ENCODE measurements around the gene COX11. TPM values are rescaled to one million over a fixed set of nuclear protein-coding genes. Genes with fewer than 3 reads are reported as not detected.

Gene COX11
- total and polyA plus RNA-seq, 8 donors = 18.5 to 95.6 (median 31.5) TPM

- DNase-seq = no peak
- peaks cover 0 to 15% (median 1%) of the 10 kb centered on the region in 4 donors for H3K4me1 ChIP-seq
- H3K27ac ChIP-seq = no peak overlapping the region
- intact Hi-C loops (cut with DNase I; ENCODE audit: low total_unique reads) = no loop called here
- no peak overlapping the region for H3K4me3 ChIP-seq
- H3K27me3 ChIP-seq = no peaks in the 10 kb centered on the region
- TF ChIP-seq, protein P1, sequence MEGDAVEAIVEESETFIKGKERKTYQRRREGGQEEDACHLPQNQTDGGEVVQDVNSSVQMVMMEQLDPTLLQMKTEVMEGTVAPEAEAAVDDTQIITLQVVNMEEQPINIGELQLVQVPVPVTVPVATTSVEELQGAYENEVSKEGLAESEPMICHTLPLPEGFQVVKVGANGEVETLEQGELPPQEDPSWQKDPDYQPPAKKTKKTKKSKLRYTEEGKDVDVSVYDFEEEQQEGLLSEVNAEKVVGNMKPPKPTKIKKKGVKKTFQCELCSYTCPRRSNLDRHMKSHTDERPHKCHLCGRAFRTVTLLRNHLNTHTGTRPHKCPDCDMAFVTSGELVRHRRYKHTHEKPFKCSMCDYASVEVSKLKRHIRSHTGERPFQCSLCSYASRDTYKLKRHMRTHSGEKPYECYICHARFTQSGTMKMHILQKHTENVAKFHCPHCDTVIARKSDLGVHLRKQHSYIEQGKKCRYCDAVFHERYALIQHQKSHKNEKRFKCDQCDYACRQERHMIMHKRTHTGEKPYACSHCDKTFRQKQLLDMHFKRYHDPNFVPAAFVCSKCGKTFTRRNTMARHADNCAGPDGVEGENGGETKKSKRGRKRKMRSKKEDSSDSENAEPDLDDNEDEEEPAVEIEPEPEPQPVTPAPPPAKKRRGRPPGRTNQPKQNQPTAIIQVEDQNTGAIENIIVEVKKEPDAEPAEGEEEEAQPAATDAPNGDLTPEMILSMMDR (IDR thresholded peaks at IDR 0.05) = no peak
- TF ChIP-seq POLR2AphosphoS5 (IDR thresholded peaks at IDR 0.05) = no peak
- H3K9me3 ChIP-seq = peaks cover 0 to 12% (median 3%) of the 10 kb centered on the region in 4 donors
- H3K36me3 ChIP-seq = peaks cover 0 to 5% (median 0%) of the 10 kb centered on the region in 4 donors
Observed at GRCh38 chr17:54979657-54980056, 11.2 kb upstream of the COX11 start.

DNA sequence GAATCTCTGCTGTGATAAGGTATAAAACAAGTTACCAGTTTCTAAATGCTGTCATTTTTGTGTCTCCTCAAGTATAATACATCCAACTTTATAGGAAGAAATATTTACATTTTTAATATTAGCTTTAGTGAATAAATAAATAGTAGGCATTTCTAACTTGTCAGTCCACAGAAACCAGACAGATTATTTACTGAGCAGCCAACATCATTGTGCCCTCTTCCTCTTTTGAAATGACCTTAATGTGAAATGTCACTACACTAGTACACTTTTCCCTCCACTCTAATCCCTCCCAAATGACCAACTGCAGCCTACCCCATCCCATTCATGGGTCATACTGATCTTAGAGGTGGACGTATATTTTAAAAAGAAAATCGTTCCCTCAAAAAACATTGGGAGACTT, 9.3 kb upstream of the COX11 start:
- Histone ChIP-seq H3K4me3 (no peak overlapping the region), H3K9me3 (peaks cover 0 to 12% (median 3%) of the 10 kb centered on the region in 4 donors), H3K27me3 (no peaks in the 10 kb centered on the region), H3K4me1 (peaks cover 0 to 23% (median 13%) of the 10 kb centered on the region in 4 donors), H3K27ac (no peak overlapping the region), H3K36me3 (peaks cover 0 to 5% (median 0%) of the 10 kb centered on the region in 4 donors)
- TF ChIP-seq, protein P1 (IDR thresholded peaks at IDR 0.05) = no peak
- TF ChIP-seq POLR2AphosphoS5 (IDR thresholded peaks at IDR 0.05) = no peak
- TF ChIP-seq POLR2A (IDR thresholded peaks at IDR 0.05) = no peak
- TF ChIP-seq EP300 (IDR thresholded peaks at IDR 0.05) = no peak
- intact Hi-C loops (cut with DNase I; ENCODE audit: low total_unique reads) = no loop called here
- WGBS, 5 donors = 90 to 96% (median 94%) methylated on average over 2 of the region's 2 CpGs
- no peak for DNase-seq

- Histone ChIP-seq H3K4me1 (peaks cover 0 to 25% (median 18%) of the 10 kb centered on the region in 4 donors), H3K27me3 (no peaks in the 10 kb centered on the region), H3K36me3 (peaks cover 0 to 5% (median 0%) of the 10 kb centered on the region in 4 donors), H3K4me3 (no peak overlapping the region), H3K27ac (no peak overlapping the region), H3K9me3 (peaks cover 0 to 12% (median 3%) of the 10 kb centered on the region in 4 donors)
- intact Hi-C loops (cut with DNase I; ENCODE audit: low total_unique reads) = no loop called here
- WGBS, 5 donors = 84 to 95% (median 93%) methylated on average over 3 of the region's 3 CpGs
- no peak for DNase-seq
- TF ChIP-seq POLR2AphosphoS5 (IDR thresholded peaks at IDR 0.05) (no peak), POLR2A (IDR thresholded peaks at IDR 0.05) (no peak), EP300 (IDR thresholded peaks at IDR 0.05) (no peak)
- TF ChIP-seq, protein P1 (IDR thresholded peaks at IDR 0.05) = no peak
Observed at GRCh38 chr17:54976316-54976715, 7.9 kb upstream of the COX11 start.

DNA sequence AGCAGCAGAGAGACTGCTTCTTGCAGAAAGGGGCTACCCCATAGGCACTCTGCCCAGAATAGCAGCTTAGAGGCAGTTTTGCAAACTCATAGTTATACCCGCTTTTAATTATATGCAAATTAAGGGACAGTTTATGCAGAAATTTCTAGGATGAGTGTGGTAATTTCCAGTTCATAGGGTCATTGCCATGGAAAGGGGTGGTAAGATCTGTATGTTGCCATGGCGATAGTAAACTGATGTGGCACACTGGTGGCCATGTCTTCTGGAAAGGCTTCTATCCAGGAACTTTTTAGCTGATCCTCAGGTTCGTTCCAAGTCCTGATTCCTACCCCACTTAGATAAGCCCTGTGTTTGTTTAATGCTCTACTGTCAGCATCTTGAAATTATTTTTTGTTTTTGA, 6.3 kb upstream of the COX11 start:
- no peak for DNase-seq
- no peak for TF ChIP-seq POLR2AphosphoS5 (IDR thresholded peaks at IDR 0.05)
- TF ChIP-seq, protein P1 (IDR thresholded peaks at IDR 0.05) = no peak
- no peak for TF ChIP-seq POLR2A (IDR thresholded peaks at IDR 0.05)
- TF ChIP-seq EP300 (IDR thresholded peaks at IDR 0.05) = no peak
- Histone ChIP-seq H3K36me3 (no peaks in the 10 kb centered on the region), H3K4me3 (no peak overlapping the region), H3K9me3 (peaks cover 0 to 4% (median 0%) of the 10 kb centered on the region in 4 donors), H3K4me1 (peaks cover 5 to 38% (median 28%) of the 10 kb centered on the region in 4 donors), H3K27me3 (no peaks in the 10 kb centered on the region), H3K27ac (no peak overlapping the region)
- 71 to 81% (median 75%) methylated on average over 3 of the region's 3 CpGs for WGBS, 5 donors
- intact Hi-C loops (cut with DNase I; ENCODE audit: low total_unique reads) = no loop called here
